ENCODE data around the gene C1orf35.

DNA sequence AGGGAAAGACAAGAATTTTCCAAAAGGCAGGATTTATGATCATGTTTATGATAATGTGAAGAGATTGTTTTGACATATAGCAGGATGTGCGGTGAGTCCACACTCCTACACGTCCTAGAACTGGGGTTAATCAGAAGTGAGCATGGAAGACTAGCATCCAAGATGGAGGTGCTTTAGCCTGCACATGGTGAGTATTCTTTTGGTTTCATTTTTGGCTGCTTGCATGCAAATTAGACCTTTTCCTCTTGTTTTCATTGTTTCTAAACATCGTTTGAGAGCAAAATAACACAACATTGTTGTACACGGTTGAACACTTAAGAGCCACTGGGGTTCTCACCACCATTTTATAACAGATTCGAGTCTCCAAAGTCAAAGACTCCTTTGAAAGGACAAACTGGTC is 22.1 kb upstream of the C1orf35 start:
- TF ChIP-seq, protein P1, sequence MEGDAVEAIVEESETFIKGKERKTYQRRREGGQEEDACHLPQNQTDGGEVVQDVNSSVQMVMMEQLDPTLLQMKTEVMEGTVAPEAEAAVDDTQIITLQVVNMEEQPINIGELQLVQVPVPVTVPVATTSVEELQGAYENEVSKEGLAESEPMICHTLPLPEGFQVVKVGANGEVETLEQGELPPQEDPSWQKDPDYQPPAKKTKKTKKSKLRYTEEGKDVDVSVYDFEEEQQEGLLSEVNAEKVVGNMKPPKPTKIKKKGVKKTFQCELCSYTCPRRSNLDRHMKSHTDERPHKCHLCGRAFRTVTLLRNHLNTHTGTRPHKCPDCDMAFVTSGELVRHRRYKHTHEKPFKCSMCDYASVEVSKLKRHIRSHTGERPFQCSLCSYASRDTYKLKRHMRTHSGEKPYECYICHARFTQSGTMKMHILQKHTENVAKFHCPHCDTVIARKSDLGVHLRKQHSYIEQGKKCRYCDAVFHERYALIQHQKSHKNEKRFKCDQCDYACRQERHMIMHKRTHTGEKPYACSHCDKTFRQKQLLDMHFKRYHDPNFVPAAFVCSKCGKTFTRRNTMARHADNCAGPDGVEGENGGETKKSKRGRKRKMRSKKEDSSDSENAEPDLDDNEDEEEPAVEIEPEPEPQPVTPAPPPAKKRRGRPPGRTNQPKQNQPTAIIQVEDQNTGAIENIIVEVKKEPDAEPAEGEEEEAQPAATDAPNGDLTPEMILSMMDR (conservative IDR thresholded peaks at IDR 0.05) = no peak
- TF ChIP-seq ZFX (IDR thresholded peaks at IDR 0.05) = no peak

All from C4-2B (cell line).